Activated gamma-delta T cell (primary cell): ENCODE data around the gene POMGNT1.

Experiments used
- DNase-seq: peaks from one replicate; lab custom pipeline; 2025; lab: John Stamatoyannopoulos, UW

POMGNT1 gene

GRCh38 chr1:46210561-46210960 lies 12.3 kb upstream of the POMGNT1 start:
- no peak for DNase-seq

GRCh38 chr1:46206399-46206798 lies 8.2 kb upstream of the POMGNT1 start:
- DNase-seq, result no peak

GRCh38 chr1:46205791-46206190 lies 7.6 kb upstream of the POMGNT1 start:
- DNase-seq, result no peak

DNA sequence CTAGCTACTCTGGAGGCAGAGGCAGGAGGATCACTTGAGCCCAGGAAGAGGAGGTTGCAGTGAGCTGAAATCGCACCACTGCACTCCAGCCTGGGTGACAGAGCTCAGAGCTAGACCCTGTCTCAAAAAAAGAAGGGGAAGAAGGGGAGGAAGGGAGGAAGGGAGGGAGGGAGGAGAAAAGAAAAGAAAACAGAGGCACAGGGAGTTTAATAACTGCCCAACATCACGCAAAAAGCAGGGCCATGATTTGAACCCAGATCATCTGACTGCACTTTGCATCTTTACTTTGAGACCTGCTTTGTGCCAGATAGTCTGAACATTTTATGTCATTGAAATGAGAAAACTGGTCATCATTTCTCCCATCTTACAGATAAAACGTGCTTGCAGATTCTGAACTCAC lies 6.9 kb upstream of the POMGNT1 start:
- DNase-seq, result no peak

- no peak for DNase-seq
Observed at GRCh38 chr1:46204406-46204742, 6.1 kb upstream of the POMGNT1 start.

GRCh38 chr1:46203738-46204405 lies 5.6 kb upstream of the POMGNT1 start:
- DNase-seq, result no peak

GRCh38 chr1:46199233-46199749 lies 1.1 kb upstream of the POMGNT1 start:
- DNase-seq, result no peak

DNA sequence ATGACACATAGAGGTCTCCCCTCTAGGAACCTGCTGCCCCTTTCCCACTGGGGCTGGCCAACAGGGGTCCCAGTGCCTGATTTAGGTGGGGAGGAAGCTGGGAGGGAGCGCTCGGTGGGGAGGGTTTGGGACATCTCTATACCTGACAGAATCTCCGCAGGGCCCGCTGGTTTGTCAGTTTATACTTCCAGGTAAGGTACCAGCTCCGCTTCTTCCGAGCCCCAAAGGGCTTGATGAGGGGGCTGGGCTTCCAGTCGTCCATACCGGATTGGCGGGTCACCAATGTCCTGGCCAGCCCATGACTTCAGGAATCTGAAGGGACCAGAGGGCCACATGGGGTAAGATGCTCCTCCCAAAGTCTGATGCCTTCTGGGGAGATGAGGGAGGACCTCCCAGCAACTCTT lies 672 bp downstream of the POMGNT1 start:
- no peak for DNase-seq

DNA sequence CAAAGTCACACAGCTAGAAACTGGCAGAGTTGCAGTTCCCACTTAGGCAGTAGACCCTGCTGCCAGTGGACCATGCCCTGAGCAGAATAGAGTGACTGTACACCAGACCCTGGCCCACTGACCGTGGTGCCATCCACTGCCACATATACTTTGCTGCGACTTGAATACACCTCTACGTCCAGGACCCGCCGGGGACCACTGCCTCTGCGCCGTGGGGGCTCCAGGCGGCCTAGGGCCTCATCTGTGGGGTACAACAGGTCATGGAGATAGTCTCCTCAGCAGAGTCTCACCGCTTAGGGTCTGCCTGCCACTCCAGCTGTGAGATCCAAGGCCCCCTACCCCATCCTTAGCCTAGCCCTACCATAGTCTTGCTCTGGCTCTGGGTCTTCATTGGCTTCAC lies 1.6 kb downstream of the POMGNT1 start:
- no peak for DNase-seq

GRCh38 chr1:46194641-46195193 lies 3.5 kb downstream of the POMGNT1 start:
- DNase-seq, result no peak

- no peak for DNase-seq
Observed at GRCh38 chr1:46193984-46194570, 4.2 kb downstream of the POMGNT1 start.

DNA sequence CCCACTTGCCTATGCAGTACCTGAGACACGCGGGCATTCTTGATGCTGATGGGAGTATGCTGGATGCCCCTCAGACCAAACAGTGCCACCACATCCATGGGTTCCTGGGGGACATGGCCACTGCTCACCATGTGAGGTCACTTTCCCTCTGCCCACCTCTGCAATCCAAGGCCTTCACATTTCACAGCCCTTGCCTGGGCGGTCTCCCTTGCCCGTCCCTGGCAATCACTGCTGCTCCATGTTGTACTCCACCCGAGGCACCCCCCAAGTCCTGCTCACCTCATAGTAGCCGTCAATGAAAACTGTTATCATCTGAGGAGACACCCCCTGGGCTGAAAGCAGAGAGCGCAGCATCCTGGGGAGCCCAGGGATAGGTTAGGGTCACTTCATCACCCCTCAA lies 4.9 kb downstream of the POMGNT1 start:
- no peak for DNase-seq

DNA sequence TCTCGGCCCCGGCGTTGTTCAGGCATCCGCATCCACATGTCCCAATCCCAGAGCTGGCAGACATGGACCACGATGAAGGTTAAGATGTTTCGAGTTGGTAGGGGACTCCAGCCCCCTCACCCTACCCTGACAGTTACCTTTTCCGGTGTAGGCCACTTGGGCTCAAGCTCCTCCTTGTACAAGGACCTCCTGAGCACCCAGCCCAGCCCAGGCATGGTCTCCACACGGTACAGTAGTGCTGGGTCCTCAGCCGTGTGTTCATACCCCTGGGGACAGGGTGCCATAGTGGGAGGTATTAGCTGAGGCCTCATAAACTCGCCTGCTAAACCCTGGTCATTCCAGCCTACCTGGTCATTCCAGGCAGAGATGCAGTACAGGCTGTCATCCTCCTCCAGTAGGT lies 6.1 kb downstream of the POMGNT1 start:
- no peak for DNase-seq

GRCh38 chr1:46191033-46191701 lies 7.1 kb downstream of the POMGNT1 start:
- DNase-seq, result no peak

DNA sequence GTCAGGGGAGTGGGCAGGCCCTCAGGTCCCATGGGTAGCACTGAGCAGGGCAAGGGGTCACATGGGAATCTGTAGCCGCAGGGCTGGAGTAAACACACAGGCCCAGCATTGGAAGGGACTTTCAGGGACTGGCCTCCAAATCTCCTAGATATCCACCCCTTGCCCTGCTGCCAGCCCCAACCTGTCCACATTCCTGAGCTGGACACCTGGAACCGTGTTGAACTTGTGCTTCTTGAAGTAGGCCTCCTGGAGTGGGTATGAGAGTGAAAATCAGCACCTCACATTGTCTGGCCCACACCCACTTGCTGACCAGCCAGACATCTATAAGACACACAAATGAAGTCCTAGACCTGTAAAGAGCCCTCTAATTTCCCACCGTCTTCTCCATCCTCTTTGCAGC lies 7.7 kb downstream of the POMGNT1 start:
- DNase-seq, result no peak

DNA sequence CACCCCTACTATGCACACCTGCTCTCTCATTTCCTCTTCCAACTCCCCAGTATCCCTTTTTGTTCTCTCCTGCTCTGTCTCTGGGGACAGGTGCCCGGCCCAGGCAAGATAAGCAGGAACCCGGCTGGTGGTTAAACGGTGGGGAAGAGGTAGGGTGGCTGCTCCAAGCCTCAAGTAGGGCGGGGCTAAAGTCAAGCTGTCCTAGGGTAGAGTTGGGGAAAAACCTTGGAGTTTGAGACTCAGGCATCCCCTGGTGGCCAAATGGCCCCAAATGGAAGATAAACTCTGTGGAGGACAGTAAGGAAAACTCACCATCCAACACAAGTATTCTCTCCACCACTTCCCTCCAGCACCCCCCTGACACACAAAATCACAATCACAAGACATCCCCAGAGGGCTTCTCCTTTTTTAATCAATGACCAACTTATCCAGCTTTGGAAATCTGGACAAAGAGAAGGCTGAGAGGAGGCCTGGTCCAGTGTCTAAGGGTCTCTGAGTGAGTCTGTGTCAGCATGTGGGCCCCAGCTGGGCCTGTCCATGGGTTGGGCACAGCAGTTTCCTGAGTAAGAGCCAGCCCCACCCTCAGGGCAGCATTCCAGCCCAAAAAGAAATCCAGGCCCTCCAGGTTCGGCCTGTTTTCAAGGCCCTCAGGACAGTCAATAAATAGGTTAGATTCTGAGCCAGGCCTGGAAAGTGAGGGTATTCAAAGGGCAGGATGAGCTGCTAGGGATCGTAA lies 9.8 kb downstream of the POMGNT1 start:
- no peak for DNase-seq

DNA sequence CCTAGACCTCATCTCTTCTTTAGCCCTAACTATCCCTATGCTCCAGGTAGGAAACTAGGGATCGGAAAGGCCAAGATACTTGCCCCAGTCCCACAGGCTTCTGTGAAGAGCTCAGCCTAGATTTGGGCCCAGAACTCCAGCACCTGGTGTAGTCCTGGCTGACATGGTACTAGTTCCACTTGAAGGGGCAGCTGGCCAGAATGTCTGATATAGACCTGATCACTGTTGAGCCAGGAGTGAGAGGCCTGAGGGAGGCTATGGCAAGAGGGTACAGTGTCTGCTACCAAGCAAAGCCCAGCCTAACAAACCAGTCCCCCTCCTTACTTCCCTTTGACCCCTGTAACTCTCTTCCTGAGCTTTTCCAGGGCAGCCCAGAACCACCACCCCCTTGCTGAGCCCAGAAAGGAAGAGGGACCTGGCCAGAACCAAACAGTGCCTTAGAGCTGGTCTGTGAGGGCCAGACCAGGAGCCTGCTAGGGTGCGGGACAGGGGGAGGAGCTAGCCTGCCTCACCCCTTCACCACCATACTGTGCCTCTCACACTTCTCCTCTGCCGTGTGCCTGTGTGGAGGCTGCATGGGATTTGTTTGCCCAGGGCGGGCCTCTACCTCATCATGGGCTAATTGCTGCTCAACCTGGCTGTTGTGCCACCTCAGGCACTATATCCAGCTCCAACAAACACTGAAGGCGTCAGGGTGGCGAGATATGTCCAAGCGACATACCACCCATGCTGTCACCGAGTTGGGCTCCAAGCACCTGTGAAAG lies 10.9 kb downstream of the POMGNT1 start:
- no peak for DNase-seq

GRCh38 chr1:46186076-46186475 lies 12.2 kb downstream of the POMGNT1 start:
- DNase-seq, result no peak

GRCh38 chr1:46184920-46185658 lies 13.1 kb downstream of the POMGNT1 start:
- no peak for DNase-seq

DNA sequence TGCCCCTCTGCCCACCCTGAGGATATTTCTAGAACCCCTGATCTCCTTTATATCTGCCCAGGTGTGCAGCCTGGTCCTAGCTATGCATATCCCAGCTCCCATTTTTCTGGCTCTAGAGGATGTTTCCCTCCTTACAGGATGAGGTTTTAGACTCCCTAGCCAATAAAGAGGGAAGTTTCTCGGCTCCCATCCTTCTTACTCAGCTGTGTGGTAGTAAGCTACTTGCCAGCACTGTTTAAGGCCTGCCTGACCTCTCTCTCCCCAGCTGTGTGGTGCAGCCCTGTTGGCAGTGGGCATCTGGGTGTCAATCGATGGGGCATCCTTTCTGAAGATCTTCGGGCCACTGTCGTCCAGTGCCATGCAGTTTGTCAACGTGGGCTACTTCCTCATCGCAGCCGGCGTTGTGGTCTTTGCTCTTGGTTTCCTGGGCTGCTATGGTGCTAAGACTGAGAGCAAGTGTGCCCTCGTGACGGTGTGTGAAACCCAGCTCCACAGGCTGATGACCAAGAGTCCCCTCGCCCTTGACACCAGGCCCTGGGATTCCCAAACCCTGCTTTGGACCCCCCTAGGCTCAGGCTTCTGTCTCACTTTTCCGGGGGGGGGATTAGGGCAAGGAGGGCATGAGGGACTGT lies 14.2 kb downstream of the POMGNT1 start:
- no peak for DNase-seq
